Renal pelvis (tissue), 4 donors: Measurements from ENCODE around the gene TXNL4A. TPM values are rescaled to one million over a fixed set of nuclear protein-coding genes. Genes with fewer than 3 reads are reported as not detected.
"Not testable (repeated sequence)": the region's sequence is repeated elsewhere in the genome, so short reads cannot be mapped to it uniquely, and the experiment has no call there.

Experiments
- DNase-seq: peaks from one replicate; pipeline ENCODE4 v3.0.0-alpha.2; 2013
- polyA plus RNA-seq, 3 donors: library from polyadenylated mRNA; unstranded; fragments of 120-200 nt; gene quantifications; one replicate each; pipeline ENCODE4 v1.2.1, GENCODE V29; 2013; ENCODE audit not compliant: insufficient read length in 3 of 3

TXNL4A gene
- polyA plus RNA-seq, 3 donors: 82.6 to 101 (median 99.7) TPM

DNA sequence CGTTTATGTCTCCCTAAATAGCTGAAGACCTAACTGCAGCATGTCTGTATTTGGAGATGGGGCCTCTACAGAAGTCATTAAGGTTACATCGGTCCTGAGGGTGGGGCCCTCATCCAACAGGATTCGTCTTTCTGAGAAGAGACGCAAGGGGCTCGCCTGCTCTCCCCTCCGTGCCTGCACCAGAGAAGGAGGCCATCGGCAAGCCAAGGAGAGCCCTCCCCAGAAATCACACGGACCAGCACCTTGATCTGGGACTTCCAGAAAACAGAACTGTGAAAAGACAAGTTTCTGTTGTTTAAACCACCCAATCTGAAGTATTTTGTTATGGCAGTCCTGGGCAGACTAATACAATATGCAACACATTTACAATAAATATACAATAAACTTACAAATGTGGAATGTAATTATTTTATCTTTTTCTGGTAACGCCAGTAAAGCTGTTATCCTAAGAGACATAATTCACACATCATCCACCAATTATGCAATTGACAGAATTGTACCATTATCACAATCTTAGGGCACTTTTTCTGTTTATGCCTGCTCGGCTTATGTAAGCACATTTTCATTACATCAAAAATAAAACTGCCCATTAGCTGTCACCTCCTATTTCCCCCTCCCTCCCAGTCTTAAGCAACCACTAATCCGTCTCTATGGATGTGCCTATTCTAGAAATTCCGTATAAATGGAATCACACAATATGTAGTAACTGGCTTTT is 17.8 kb downstream of the TXNL4A start:
- DNase-seq: no peak

DNA sequence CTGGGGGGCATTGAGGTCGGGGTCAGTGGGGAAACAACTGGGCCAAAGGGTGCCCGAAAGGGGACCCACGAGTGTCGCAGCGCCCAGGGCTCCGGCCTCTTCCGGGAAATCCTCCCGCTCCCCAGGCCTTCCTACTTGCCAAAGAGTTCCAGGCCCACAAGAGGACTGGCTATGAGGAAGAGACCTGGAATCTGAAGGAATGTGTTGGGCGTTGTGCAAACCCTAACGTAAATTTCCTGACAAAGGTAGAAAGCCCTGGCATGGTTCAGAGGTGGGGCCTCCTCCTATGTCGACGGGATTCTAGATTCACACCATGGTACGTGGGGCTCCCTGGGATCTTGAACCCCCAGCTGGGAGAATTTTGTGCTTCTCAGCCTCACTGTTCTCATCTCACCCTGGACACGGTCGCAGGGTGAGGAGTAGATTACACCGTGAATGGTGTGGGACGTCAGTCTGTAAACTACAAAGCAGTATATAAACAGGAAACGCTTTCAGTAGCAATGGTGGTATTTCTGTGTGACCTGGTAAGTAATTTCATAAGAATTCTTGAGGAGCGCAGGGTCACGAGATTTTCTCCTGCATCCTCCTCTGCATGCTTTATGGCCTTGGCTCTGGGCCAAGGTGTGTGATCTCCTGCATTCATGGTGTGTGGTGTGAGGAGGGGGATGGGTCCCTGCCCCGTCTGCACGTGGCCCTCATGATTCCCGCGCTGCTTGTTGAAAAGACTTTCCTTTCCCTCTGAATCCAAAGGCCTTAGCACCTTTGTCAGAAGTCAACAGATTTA is 23.1 kb downstream of the TXNL4A start:
- DNase-seq: peak; percentile 52

DNA sequence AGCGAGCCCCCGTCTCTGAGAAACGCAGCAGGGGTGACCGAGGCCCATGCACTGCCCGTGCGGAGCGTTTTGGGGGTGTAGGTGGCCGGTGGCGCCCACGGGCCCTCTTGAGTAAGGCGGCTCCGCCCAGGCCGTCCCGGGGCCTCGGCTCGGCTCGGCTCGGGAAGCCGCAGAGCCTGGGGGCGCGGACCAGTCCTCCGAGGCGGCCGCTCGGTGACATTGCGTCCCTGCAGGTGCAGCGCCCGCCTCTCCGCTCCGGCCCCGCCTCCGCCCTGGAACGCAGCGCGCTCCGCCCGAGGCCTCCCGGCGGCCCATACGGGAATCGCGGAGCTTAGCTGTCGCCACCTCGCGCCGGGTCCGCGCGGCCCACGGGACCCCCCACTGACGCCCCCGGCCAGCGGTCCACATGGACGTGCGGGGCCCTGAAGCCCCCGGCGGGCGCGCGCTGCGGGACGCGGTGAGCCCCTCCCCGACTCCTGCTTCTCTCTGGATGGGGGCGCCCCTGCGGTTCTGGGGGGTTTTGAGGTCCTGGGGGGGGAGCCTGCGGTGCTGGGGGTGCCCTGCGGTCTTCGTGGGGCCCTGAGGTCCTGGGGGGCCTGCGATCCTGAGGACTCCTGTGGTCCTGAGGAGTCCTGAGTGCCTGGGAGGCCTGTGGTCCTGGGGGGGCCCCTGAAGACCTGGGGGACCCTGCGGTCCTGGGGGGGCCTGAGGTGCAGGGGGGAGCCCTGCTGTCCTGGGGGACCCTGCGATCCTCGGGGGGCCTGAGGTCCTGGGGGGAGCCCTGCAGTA is 23.8 kb downstream of the TXNL4A start, which contains the start of gene HSBP1L1:
TSS of gene HSBP1L1 (plus strand) at position 314 of the 789 bp plus-strand sequence. CDS start at position 407, 93 bp downstream.
- peak; percentile 62 for DNase-seq

DNA sequence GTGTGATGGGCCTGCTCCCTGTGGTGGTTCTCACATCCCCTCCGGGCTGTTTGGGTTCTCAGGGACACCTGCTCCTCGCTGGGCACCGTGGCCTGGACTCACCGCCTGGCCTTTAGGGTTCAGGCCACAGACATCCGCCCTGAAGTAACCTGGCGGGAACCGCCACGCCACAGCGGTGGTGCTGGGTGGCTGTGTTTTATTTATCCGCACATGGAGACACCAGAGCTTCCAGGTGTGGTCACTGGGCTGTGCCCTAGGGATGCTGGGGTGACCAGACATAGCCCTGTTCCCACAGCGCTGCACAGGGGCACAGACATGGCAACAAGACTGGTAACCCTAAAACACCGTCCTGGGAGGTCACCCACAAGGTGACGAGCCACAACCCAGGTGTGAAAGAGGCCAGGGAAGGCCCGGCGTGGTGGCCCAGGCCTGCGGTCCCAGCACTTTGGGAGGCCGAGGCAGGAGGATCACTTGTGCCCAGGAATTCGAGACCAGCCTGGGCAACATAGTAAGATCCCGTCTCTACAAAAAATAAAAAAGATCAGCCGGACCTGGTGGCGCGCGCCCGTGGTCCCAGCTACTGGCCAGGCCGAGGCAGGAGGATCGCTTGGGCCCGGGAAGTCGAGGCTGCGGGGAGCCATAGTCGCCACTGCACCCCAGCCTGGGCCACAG is 24.6 kb downstream of the TXNL4A start:
- DNase-seq: no peak

DNA sequence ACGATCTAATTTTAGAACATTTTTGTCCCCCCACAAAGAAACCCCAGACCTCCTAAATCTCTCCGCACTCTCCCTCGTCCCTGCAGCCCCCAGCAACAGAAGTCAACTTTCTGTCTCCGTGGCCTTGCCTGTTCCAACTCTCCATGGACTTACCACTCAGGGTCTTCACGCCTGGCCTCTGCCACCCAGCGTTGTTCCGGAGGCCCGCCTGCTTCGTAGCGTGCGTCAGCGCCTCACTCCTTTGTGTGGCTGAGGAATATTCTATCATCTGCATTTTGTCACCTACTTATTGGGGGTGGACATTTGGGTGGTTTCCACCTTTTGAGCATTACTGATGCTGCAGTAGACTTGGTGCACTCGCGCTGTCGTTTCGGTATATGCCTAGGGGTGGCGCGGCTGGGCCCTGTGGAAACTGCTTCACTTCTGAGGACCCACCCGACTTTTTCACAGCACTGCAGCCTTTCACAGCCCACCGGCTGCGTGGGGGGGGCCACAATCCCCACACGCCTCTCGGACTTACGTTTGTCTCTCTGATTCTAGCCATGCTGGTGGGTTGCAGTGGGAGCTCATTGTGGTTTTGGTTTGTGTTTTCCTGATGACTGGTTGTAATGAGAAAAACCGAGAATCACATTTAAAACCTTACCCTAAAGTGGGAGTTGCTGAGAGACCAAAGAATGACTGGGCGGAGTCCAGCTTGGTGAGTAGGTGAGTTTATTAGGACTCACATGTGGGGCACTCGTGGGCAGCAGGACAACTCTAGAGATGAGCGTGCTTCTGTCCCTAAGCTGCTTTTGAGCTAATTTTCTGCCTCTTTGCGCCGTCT is 25.3 kb downstream of the TXNL4A start:
- DNase-seq: no peak

DNA sequence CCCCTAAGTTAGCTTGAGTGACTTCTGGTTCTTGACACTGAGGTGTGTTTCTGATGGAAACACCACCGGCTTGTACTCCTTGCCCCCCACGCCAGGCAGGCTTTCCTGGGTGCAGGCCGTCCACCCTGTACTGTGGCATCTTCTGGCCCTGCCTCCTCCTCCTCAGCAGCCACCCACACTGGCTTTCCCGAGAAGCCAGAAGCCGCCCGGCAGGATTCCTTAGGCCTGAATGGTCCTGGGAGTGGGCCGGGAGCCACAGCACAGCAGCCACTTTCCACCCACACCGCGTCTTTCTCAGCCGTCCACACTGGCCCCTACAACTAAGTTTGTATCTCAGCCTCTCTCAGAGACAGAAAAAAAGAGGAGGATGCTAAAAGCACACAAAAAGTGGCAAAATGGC is 26.1 kb downstream of the TXNL4A start:
- no peak for DNase-seq

DNA sequence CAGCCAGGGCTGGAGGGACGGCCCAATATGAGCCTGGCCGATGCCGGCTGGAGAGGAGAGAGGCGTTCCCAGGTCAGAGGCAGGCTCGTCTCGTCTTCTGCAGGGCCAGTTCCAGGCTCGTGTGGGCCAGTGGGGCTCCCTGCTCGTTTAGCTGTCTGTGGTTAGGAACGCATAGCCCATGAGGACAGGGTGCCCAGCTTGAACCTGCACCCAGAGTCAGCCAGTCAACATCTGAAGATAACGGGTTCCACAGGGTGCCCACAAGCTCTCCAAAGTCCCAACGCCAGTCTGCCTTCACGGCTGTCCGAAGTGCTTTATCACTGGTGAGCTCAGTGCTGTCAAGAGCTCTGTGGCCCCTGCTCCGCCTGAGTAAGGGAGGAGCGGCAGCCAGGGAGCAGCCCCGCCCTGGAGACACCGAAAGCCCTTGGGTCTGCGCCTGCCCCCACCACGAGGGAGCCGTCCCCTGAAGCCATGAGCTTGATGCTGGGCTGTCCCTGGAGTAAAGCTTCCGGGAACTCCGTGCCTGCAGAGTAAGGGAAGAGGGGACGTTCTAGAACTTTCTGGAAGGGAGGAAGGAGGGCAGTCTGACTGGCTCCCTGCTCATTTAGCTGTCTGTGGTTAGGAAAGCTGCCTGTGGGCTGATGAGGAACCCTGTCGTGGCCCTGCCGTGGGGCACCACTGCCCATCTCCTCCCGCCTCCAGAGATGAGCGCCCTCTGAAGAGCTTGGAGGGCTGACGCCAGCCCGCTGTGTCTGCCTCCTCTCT is 26.7 kb downstream of the TXNL4A start:
- DNase-seq: no peak

DNA sequence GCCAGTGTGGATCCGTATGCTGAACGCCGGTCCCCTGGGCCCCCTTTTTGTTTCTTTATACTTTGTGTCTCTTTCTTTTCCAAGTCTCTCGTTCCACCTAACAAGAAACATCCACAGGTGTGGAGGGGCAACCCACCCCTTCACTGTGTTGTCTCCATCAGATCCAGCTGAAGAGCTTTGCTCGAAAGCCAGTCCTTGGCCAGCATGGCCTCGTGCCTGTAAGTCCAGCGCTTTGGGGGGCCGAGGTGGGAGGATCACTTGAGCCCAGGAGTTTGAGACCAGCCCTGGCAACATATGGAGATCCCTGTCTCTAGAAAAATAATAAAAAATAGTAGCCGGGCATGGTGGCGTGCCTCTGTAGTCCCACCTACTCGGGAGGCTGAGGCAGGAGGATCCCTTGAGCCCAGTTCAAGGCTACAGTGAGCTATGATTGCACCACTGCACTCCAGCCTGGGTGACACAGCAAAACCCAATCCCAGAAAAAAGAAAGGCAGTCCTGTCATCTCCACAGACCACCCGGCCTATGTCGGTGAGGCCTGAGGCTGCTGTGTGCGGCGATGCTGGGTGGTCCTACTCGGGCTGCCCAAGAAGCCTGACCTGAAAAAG is 27.3 kb downstream of the TXNL4A start:
- DNase-seq: no peak

DNA sequence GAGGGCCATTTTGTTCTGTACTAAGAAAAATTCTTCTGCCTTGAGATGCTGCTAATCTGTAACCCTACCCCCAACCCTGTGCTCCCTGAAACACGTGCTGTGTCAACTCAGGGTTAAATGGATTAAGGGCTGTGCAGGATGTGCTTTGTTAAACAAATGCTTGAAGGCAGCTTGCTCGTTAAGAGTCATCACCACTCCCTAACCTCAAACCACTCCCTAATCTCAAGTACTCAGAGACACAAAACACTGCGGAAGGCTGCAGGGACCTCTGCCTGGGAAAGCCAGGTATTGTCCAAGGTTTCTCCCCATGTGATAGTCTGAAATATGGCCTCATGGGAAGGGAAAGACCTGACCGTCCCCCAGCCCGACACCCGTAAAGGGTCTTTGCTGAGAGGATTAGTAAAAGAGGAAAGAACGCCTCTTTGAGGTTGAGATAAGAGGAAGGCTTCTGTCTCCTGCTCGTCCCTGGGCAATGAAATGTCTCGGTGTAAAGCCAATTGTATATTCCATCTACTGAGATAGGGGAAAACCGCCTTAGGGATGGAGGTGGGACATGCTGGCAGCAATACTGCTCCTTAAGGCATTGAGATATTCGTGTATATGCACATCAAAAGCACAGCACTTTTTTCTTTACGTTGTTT is 28.1 kb downstream of the TXNL4A start:
- DNase-seq: not testable (repeated sequence)

DNA sequence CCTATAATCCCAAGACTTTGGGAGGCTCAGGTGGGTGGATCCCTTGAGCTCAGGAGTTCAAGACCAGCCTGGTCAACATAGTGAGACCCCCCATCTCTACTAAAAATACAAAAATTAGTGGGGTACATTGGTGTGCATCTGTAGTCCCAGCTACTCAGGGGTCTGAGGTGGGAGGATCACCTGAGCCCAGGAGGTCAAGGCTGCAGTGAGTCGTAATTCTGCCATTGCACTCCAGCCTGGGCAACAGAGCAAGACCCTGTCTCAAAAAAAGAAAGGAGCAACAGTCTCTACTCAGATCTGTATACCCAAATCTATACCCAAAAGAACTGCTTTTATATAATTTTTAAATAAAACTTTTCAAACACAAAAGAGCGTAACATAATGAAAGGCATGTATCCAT is 29.4 kb downstream of the TXNL4A start:
- DNase-seq: no peak

DNA sequence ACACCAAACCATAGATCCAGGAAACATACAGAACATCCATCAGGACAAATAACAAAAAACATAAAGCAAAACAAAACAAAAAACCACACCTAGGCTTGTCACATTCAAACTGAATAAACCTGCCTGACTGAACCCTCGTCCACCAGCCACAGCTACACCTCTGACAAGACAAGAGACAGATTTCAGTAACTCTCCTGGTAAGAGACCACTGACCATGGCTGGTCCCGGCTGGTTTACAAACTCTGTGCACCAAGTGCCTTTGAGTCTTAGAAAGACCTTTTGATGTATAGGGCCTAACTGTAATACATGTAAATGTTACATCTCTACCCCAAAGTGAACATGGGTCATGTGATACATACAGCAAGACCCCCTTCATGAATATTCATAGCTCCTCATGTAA is 32.1 kb downstream of the TXNL4A start:
- no peak for DNase-seq

DNA sequence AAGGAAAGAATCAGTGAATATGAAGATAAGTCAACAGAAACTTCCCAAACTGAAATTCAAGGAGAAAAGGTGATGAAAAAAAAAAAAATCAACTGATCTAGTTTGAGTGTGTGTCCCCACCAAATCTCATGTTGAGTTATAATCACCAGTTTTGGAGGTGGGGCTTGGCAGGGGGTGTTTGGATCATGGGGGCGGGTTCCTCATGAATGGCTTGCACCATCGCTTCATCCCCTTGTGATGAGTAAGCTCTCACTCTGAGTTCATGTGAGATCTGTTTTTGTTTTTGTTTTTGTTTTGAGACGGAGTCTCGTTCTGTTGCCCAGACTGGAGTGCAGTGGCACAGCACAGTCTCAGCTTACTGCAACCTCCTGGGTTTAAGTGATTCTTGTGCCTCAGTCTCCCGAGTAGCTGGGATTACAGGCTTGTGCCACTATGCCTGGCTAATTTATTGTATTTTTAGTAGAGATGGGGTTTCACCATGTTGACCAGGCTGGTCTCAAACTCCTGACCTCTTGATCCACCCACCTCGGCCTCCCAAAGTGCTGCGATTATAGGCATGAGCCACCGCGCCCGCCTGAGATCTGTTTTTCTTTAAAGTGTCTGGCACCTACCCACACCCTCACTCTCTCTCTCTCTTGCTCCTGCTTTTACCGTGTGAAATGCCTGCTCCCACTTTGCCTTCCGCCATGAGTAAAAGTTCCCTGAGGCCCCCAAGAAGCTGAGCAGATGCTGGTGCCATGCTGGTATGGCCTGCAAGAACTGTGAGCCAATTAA is 32.9 kb downstream of the TXNL4A start:
- no peak for DNase-seq

DNA sequence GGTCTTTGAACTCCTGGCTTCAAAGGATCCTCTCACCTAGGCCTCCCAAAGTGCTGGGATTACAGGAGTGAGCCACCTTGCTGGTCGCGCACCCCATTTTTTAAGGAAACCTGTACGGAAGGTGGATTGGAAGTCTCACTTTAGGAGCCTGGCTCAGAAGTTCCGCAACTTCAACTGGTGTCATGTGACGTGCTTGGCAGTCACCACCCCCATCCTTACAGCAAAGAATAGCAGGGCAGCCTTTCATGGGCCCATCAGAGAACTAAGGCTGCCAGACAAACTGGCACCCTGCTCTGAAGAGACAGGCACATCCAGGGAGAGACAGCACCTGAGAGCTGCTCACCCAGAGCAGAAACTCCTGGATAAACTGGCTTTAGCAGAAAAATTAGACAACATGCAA is 33.6 kb downstream of the TXNL4A start:
- no peak for DNase-seq

DNA sequence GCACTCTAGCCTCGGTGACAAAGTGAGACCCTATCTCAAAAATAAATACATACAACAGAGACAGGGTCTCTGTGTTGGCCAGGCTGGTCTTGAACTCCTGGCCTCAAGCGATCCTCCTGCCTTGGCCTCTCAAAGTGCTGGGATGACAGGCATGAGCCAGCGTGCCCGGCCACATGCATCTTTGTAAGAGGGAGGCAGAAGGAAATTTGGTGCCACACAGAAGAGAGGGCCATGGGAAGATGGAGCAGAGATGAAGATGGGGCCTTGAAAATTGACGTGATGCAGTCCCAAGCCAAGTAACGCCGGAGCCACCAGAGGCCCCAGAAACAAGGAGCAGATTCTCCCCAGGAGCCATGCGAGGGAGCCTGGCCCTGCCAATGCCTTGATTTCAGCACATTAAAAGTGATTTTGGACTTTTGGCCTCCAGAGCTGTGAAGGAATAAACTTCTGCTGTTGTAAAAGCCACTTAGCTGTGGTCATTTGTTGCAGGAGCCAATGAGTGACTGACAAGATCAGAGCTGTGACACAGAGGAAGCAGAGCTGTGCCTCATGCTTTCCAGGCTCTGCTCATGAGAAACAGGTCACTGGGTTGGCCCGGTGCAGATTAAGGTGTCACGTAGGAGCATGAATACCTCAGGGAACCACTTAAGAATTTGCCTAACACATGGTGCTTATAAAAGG is 34.3 kb downstream of the TXNL4A start:
- DNase-seq: no peak

DNA sequence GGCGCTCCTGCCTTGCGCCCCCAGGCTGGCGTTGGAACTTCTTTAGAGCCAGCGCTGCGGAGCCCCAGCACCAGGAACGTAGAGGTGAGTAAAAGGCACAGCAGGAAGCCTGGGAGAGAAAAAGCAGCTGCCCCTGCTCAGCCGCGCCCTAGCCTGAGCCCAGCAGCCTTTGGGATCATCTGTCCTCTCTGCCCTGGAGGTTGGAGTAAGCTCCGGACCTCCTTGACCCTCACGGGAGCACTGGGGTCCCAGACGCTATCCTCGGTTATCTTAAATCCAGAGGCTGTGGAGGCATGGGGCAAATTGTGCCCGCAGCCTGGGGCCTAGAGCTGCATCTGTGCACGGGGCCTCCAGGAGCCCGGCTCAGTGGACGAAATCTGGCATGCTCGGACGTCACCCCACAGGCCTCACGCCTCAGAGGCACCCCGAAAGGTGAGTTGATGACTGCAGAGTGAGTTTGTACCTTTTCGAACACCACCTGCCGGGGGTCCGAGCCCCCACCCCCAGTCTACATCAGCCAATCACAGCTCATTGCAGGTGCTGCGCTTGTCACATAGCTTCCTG is 35.3 kb downstream of the TXNL4A start:
- no peak for DNase-seq

DNA sequence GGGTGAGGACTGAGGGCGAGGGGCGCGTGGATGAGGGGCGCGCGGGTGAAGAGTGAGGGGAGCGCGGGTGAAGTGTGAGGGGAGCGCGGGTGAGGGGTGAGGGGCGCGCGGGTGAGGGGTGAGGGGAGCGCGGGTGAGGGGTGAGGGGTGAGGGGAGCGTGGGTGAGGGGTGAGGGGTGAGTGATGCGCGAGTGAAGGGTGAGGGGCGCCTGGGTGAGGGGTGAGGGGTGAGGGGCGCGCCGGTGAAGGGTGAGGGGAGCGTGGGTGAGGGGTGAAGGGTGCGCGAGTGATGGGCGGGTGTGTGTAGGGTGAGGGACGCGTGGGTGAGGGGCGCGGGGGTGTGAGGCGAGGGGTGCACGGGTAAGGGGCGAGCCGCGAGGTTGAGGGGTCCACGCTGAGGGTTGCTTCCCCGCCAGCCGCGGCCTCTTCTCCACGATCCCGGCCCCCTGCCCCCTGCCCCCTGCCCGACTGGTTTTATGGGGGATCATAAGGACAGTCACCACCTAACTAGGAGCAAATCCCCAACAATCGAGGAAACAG is 35.8 kb downstream of the TXNL4A start:
- no peak for DNase-seq
